LNCaP clone FGC (cell line): ENCODE measurements around the gene PAK4.

ENCODE experiments used
- DNase-seq: peaks from one replicate; pipeline ENCODE4 v3.0.0-alpha.2; 2011; ENCODE audit warnings: low read depth
- H3K4me3 ChIP-seq: 2 replicates; pipeline ENCODE4 v1.5.1; 2011; ENCODE audit warnings: mild to moderate bottlenecking, low read depth, low read length, control low read depth
- CTCF ChIP-seq: IDR thresholded peaks from 2 replicates; pipeline ENCODE4 v1.5.1; 2012; ENCODE audit warnings: mild to moderate bottlenecking; ENCODE audit not compliant: control insufficient read depth, insufficient read depth; ENCODE audit errors: extremely low read depth

Gene PAK4

GRCh38 chr19:39223703-39224279, 98.2 kb downstream of the PAK4 start:
- no peak overlapping the region for H3K4me3 ChIP-seq
- TF ChIP-seq CTCF, result no peak
- DNase-seq, result peak; percentile 3

GRCh38 chr19:39224910-39225309, 99.3 kb downstream of the PAK4 start:
- DNase-seq, result no peak
- no peak for TF ChIP-seq CTCF
- no peak overlapping the region for H3K4me3 ChIP-seq
